CD4-positive, alpha-beta T cell treated with Interleukin-17A for 4 hours (primary cell): Measurements from ENCODE around the gene CLK3.
"Not testable (repeated sequence)": the region's sequence is repeated elsewhere in the genome, so short reads cannot be mapped to it uniquely, and the experiment has no call there.

Source experiments
- DNase-seq: peaks from one replicate; pipeline ENCODE4 v3.0.0-alpha.2; 2020; ENCODE audit warnings: mixed read lengths

Gene CLK3

DNA sequence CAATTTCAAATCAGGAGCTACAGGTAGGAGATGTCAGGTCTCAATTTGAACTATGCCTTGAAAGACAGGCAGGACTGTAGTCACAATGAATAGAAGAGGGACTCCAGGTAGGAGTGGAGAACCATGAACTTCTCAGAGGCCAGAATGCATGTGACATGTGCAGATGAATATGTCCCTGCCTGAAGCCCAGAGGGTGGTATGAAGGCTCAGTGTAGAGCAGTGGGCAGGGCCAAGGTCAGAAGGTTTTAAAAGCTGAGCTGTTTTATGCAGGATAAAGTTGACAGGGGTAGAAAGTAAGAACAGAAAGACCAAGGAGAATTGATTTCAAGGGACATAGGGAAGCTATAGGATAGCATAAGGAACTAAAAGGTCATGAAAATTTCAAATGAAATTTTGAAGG, 30.8 kb downstream of the CLK3 start:
- no peak for DNase-seq

DNA sequence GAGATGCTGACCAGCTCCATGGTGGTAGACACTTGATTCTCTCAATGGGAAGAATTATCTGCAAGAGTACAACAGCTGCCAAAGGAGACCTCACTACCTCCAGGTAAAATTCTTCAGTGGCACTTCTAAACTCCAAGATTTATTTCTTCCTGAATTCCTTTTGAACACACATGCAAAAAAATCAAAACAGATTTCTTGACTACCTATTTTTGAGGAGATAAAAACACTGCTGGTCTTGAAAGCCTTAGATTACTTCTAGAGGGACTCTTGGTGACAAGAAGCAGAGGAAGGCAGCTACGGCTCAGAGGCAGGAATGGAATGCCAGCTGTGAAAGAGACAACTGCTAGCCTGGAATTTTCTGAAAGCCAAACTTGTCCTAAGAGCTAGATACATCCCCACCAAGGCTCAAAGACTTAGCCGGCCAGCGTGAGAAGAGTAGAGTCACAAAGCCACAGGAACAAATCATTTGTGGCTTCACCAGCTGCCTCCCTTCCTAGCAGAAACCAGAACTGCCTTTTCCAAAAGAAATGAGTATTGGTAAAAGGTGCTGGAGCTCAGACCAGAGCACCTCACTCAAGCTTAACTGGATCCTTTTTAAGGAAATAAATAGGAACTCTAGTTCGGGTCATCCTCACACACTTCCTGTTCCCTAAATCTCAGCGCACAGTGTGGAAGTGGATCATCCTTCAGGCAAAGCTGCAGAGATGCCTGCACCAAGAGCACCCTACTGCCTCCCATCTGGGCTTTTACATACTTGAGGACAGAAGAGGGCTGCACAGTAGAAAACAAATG, 32.6 kb downstream of the CLK3 start:
- DNase-seq, result no peak

DNA sequence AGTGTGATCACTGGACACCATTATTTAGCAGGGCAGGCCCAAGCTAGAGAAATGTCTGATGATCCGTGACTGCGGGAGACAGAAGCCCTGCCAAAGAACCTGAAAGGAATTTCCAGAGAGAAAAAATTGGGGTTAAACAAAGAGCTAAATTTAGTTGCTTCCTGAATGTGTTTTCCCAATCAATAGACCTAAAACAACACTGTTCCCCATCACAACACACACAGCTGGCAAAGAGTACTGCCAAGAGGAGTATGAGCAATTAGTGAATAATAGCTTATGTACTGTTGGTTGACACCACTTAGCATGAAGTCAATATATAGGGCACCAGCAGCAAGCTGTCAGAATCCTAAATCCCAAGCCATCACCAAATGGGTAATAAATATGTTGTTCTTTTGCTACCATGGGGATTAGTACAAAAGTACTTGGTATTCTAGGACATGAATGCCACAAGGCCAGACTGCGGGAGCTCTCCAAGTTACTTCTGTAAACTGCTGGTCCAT, 35.7 kb downstream of the CLK3 start:
- DNase-seq, result no peak

DNA sequence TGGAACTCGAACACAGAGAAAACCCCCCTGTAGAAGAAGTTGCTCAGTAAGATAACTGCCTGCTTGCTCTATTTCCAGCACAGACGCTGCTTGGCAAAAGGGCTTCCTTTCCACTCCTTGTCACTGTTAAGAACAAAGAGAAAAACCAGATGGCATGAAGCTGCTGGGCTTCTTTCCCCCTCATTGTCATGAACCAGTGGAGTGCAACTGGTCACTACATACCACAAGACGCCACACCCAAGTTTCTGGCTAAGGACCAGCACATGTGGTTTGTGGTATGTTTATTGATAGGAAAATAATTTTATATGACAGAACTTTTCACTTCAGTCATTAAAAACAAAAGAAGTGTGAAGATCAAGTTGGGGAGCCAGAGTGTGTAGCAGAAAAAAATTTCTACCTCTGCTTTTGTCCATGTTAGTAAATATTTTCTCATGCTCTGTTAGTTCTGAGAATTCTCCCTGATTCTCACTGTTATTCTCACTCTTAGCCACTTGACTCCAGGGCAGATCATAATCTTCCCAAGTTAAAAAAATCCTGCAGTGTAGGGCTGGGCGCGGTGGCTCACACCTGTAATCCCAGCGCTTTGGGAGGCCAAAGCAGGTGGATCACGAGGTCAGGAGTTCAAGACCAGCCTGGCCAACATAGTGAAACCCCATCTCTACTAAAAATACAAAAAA, 37.9 kb downstream of the CLK3 start:
- no peak for DNase-seq

DNA sequence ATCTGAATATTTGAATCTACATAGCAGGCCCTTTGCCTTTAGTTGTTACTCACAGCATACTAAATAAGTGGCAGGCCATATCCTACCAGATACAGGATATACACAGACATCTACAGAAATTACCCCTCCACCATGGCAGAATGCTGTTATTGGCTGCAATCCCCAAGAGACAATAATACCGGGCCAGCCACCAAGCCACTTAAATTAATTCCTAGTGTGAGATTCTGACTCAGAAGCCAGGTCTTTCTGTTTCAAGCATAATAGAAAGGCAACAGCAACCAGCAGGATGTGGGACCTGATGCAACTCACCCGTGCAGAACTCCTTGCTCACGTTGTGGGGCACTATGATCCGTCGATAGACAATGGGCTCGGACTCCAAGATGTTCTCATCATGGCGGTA, 39.8 kb downstream of the CLK3 start:
- no peak for DNase-seq

DNA sequence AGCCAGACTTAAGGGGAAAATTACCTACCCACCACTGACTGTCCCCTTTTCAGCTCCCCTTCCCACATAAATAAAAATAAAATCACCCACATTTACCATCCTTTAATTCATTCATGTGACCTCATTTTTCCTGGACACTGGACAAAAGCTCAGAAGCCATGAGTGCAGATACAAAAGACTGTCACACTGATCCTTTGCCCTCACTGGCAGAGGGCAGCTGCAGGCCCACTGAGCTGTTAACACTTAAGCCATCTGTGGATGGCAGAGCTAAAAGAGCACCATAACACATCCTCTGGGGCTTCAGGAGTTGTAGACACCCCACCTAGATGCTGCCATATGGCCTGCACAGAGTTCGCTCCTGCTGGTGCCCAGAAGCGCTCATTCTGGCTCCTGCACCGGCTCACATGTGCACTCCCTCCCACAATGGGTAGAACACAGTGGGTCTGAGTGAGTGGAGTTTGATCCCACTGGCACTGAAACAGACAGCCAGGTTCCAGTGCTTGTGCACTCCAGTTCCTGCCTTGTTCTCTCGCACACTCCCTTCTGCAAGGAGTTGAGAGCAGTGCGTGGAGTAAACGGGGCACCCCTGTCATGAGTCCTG, 41.4 kb downstream of the CLK3 start:
- DNase-seq, result no peak

DNA sequence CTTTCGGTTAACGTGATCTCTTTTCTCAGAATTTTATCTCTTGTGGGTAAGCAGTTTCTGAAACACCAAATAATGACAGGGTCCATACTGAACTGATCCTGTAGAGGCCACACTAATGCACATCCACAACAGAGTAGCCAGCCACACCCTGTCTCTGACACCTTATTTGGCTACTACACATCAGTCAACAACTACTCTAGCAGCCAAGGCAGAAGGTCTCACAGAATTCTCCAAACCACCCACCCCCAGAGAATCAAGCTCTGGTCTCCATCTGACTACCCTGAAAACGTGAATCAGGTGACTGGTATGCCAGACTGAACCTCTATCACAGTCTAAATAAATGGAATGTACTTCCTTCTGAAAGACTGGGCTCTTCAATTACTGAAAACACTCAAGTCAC, 42.2 kb downstream of the CLK3 start:
- DNase-seq, result no peak

DNA sequence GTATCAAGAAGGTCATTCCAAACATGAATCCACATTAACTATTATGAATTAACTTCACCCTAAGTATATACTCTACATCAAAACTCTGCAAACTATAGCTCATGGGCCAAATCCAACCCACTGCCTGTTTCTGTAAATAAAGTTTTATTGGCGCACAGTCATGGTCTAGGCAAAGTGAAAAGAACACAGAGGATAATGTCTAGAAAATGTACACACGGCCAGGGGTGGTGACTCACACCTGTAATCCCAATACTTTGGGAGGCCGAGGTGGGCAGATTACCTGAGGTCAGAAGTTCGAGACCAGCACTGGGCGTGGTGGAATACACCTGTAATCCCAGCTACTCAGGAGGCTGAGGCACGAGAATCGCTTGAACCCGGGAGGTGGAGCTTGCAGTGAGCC, 45.6 kb downstream of the CLK3 start:
- not testable (repeated sequence) for DNase-seq

DNA sequence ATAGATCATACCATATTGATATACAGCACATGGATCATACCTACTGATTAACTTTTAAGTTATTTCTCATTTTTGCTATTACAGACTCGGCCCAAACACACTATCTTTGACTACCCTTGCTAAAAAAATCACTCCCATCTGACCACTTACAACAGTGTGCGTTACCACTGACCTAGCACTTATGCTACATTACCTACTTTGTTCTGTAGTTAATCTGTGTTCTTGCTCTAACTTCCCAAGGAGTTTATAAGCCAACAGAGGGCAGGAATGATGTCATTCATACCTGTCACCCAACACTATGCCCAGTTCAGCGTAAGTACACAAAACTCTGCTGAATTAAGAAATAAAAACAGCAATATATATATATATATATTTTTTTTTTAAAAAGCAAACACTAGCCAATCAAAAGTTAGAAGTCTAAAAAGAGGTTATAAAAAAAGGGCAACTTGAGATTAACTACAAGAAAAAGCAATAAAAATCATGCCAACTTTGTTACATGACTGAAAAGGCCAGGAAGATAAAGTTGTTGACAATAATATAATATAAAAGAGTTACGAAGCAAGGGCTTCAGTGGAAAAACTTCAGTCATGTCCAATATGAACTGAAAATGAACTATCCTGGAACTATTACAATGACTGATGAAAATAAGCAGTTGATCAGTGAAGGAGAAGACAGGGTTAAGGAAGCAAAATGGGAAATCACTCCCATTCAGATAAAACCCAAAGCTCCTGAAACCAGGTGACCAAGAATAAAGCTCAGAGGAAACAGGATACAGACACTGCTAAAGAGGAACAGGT, 46.6 kb downstream of the CLK3 start:
- no peak for DNase-seq

DNA sequence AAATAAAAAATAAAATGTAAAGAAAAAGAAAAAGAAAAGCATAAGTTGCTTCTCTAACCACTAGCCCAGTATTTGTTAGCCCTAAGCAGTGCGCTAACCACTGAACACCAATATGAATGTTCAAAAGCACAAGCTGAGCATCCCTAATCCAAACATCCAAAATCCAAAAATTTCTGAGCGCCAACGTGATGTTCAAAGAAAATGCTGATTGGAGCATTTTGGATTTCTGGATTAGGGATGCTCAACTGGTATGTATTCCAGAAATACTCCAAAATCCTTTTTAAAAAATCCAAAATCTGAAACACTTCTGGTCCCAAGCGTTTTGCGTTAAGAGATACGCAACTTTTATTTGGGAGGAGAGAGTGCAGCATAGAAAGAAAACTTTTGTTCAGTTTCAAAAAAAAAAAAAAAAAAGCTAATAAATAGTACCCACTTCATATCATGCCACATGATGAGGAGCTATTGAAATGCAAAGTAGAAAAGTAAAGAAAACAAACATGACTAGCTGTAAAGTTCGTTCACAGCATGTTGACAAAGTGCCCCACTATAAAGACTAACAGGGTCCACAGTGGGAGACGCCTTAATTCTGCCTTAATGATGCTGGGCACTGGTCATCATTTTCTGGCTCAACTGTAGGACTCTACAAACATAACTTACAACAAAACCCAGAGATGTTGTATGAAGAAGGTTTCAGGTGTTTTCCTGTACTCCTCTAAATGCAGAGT, 47.8 kb downstream of the CLK3 start:
- DNase-seq, result no peak

DNA sequence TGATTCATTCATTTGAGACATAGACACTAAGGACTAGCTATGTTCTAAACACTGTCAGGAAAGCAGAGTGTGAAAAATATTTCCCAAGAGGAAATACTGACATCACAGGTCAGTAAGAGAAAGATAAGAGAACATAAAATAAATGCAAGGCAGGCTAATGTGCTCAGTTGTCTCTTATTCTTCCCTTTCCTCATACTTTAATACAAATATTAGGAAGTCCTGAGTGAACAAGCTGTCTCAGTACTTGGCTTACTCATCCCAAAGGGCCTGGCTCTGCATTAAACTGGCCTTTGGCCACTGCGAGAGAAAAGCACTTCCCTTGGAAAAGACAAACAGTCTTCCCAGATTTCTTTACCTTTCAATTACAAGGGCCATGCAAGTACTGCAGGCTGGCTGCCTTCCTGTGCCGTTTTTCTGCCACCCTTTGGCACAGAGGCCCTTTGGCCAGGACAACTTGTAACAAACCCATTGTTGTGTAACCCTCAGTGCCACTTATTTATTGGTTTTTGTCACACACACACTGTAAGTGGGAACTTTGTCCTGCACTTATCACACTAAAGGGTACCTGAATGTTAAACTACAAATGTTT, 48.5 kb downstream of the CLK3 start:
- no peak for DNase-seq

DNA sequence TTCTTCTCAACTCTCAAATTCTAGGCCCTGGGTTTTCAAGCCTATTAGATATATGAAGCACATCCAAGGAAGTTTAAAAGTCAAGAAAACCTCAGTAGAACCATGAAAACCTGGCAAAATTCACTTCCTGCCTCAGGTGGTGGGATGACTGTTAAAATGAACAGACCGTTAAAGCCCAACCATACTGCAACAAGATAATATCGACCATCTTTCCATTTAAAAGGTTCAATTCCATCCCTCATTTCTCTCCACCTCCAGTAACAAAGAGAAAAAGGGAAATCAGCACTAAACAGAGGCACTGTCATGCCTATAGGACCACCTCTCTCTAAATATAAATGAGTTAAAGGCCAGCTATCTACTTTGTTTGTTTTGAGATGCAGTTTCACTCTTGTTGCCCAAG, 49.0 kb downstream of the CLK3 start:
- no peak for DNase-seq

DNA sequence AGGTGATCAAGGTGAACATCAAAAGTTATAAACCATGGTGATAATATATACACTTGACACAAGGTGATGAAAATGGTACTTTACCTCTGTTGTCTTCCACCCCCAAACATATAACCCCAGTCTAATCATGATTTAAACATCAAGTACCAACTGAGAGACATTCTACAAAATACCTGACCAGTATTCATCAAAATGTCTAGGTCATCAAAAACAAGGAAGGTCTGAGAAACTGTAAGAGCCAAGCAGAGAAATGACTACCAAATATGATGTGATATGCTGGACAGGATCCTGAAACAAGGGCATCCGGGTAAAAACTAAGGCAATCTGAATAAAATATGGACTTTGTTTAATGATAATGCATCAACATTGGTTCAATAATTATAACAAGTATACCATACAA, 52.3 kb downstream of the CLK3 start:
- DNase-seq, result no peak

DNA sequence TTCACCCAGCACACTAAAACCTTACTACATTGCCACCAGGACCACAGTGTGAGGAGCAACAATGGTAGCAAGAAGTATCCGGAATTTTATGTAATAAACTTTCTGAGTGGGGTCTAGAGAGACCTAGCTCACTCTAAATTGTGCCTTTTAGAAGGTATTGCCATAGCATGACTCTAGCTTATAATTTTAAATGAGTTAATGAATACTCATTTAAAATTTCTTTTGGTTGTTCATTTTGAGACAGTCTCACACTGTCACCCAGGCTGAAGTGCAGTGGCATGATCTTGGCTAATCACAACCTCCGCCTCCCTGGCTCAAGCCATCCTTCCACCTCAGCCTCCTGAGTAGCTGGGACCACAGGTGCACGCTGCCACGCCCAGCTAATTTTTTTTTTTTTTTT, 54.0 kb downstream of the CLK3 start:
- no peak for DNase-seq

DNA sequence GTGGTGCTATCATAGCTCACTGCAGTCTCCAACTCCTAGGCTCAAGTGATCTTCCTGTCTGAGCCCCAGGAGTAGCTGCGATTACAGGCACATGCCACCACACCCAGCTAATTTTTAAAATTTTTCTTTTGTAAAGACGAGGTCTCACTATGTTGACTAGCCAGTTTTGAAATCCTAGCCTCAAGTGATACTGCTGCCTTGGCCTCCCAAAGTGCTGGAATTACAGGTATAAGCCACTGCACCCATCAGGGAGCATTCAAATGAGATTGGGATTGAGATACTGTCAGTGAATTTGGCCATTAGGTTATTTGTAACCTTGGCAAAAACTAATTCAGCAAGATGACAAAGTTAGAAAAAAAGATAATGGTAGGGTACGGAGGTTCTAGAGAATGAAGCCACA, 58.5 kb downstream of the CLK3 start:
- DNase-seq, result no peak

DNA sequence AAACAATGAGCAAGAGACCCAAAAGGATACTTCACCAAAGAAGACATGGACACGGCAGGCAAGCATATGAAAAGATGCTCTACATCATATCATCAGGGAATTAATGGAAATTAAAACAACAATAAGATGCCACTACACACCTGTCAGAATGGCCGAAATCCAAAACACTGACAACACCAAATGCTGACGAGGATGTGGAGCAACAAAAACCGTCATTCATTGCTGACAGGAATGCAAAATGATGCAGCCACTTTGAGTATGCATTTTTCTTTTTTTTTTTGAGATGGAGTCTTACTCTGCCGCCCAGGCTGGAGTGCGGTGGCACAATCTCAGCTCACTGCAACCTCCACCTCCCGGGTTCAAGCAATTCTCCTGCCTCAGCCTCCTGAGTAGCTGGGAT, 61.2 kb downstream of the CLK3 start:
- no peak for DNase-seq
